T-helper 1 cell treated with Interleukin-12 subunit alpha and Interleukin-12 subunit beta and Interleukin-4 antibody, amounts not matched to agents 30 ng/mL and 1 ng/mL, for 36 hours (primary cell): ENCODE results near the gene GPBAR1. TPM values are rescaled to one million over a fixed set of nuclear protein-coding genes. Genes with fewer than 3 reads are reported as not detected.
"Not testable (repeated sequence)": the region's sequence is repeated elsewhere in the genome, so short reads cannot be mapped to it uniquely, and the experiment has no call there.

Source experiments
- intact Hi-C: fragments of 100-400 bp; cut with micrococcal nuclease; formaldehyde crosslinking; loops from one replicate; pipeline ENCODE4 v1.15.1; 2024
- total RNA-seq: library from RNA; stranded (reverse); gene quantifications from 2 replicates; pipeline ENCODE4 v1.2.3, GENCODE V29; 2022

GPBAR1 gene
- total RNA-seq, 1 donor from 2014 or later, result 1.8 TPM

- intact Hi-C loops, result no loop called here
These were observed 37.6 kb downstream of the GPBAR1 start for GRCh38 chr2:218298314-218298875.

GRCh38 chr2:218300141-218300540 lies 39.3 kb downstream of the GPBAR1 start:
- intact Hi-C loops, result loop anchor here (2.0 kb wide), 1 partner anchor 107 kb away; no protein-coding TSS in a partner anchor

- intact Hi-C loops, result loop anchor here (1.0 to 2.0 kb wide), 12 partner anchors 9 to 546 kb away; partner anchors contain the start of genes CATIP and TMBIM1
These were observed 40.5 kb downstream of the GPBAR1 start for GRCh38 chr2:218301176-218301819.

- intact Hi-C loops, result no loop called here
These were observed 44.6 kb downstream of the GPBAR1 start for GRCh38 chr2:218305383-218305782.

- intact Hi-C loops, result no loop called here
These were observed 45.5 kb downstream of the GPBAR1 start for GRCh38 chr2:218306184-218306920.

- intact Hi-C loops, result no loop called here
These were observed 46.7 kb downstream of the GPBAR1 start for GRCh38 chr2:218307415-218308090.

- intact Hi-C loops, result no loop called here
These were observed 50.2 kb downstream of the GPBAR1 start for GRCh38 chr2:218310853-218311540.

GRCh38 chr2:218311541-218312266 lies 50.9 kb downstream of the GPBAR1 start:
- intact Hi-C loops, result not testable (repeated sequence)

- intact Hi-C loops, result no loop called here
These were observed 51.5 kb downstream of the GPBAR1 start for GRCh38 chr2:218312267-218312756.

- intact Hi-C loops, result no loop called here
These were observed 52.5 kb downstream of the GPBAR1 start for GRCh38 chr2:218313356-218313755.

Other genes with a start within 250 kb of the GPBAR1 start
- 3.2 and 3.3 TPM in 2 replicates for gene RUFY4, start 191.8 kb upstream of the GPBAR1 start, total RNA-seq
- gene CXCR2, start 135.0 kb upstream of the GPBAR1 start, total RNA-seq, result 0.12 TPM in 2 replicates
- 0.54 and 0.76 TPM in 2 replicates for gene CXCR1, start 94.1 kb upstream of the GPBAR1 start, total RNA-seq
- 687 and 710 TPM in 2 replicates for gene ARPC2, start 43.8 kb upstream of the GPBAR1 start, total RNA-seq
- 62.0 and 64.1 TPM in 2 replicates for gene AAMP, start 9.1 kb downstream of the GPBAR1 start, total RNA-seq
- 26.9 and 28.8 TPM in 2 replicates for gene PNKD, start 9.5 kb downstream of the GPBAR1 start, total RNA-seq
- 75.4 and 76.0 TPM in 2 replicates for gene TMBIM1, start 31.5 kb downstream of the GPBAR1 start, total RNA-seq
- not detected in 2 replicates for gene CATIP, start 95.8 kb downstream of the GPBAR1 start, total RNA-seq
- 0.32 and 0.34 TPM in 2 replicates for gene SLC11A1, start 121.3 kb downstream of the GPBAR1 start, total RNA-seq
- gene CTDSP1, start 138.9 kb downstream of the GPBAR1 start, total RNA-seq, result 145 and 146 TPM in 2 replicates
- gene VIL1, start 158.1 kb downstream of the GPBAR1 start, total RNA-seq, result 0.27 TPM in 1 of 2 replicates, not detected in the other